PFSK-1 (cell line): Measurements from ENCODE around the gene RPE65.

Experiments
- FOXP2 ChIP-seq: optimal IDR thresholded peaks from 2 replicates; pipeline ENCODE3; 2011; ENCODE audit warnings: borderline replicate concordance, control low read depth, inconsistent platforms; ENCODE audit not compliant: insufficient read depth; ENCODE audit errors: extremely low read length, extremely low read depth
- POLR2AphosphoS5 ChIP-seq: IDR thresholded peaks from 2 replicates; pipeline ENCODE4 v1.6.1; 2012; ENCODE audit warnings: low read depth, mild to moderate bottlenecking, control low read depth, low read length, moderate library complexity
- REST ChIP-seq, 2 experiments: IDR thresholded peaks; 2 replicates each; pipeline versions ENCODE4 v1.6.1 to v1.8.0; 2011 to 2012; ENCODE audit warnings: low read depth in 2 of 2, low read length in 2 of 2, control low read depth in 1 of 2, inconsistent platforms in 1 of 2, mild to moderate bottlenecking in 1 of 2, moderate library complexity in 1 of 2; ENCODE audit not compliant: insufficient read depth in 1 of 2
- SIN3A ChIP-seq: IDR thresholded peaks from 2 replicates; pipeline ENCODE4 v1.6.1; 2012; ENCODE audit warnings: mild to moderate bottlenecking, low read length, moderate library complexity, borderline replicate concordance; ENCODE audit not compliant: insufficient read depth
- TAF1 ChIP-seq: IDR thresholded peaks from 2 replicates; pipeline ENCODE4 v1.6.1; 2012; ENCODE audit warnings: low read length, control low read depth, borderline replicate concordance; ENCODE audit not compliant: insufficient read depth

RPE65 gene

GRCh38 chr1:68460935-68461334, 11.2 kb upstream of the RPE65 start:
- no peak for TF ChIP-seq FOXP2
- no peak for TF ChIP-seq TAF1
- no peak for TF ChIP-seq SIN3A
- TF ChIP-seq POLR2AphosphoS5, result no peak

DNA sequence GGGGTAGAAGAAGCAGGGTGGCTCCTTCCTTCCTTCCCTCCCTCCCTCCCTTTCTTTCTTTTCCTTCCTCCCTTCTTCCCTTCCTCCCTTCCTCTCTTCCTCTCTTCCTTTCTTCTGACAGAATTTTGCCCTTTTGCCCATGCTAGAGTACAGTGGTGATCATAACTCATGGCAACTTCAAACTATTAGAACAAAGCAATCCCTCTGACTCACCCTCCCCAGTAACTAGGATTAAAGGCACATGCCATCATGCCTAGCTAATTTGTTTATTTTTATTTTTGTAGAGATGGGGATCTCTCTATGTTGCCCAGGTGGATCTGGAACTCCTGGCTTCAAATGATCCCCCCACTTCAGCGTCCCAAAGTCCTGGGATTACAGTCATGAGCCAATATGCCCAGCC, 10.0 kb upstream of the RPE65 start:
- TF ChIP-seq TAF1 (no peak), POLR2AphosphoS5 (no peak), REST (IDR thresholded peaks at IDR 0.05; ENCODE audit: insufficient read depth in 1 of 2, low read depth in 2 of 2, low read length in 2 of 2) (no peak), SIN3A (no peak), FOXP2 (no peak)

DNA sequence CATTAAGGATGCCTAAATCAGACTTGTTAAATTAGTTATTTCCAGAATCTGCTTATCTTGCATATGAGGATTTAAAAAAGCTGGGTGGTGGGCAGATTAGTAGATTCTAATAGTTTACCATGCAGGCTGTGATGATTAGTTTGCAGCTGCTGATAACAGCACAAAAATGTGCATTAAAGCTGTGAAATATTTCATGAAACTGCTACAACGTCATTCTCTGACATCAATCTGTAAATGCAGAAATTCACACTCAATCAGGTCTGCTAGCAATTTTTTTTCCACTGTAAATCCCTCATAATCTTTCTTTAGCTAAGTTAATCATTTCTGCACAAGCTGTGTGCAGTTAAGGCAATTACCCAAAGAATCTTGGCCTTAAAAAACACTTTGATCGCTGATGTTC, 9.3 kb upstream of the RPE65 start:
- no peak for TF ChIP-seq POLR2AphosphoS5
- TF ChIP-seq FOXP2, result no peak
- TF ChIP-seq TAF1, result no peak
- no peak for TF ChIP-seq REST (IDR thresholded peaks at IDR 0.05; ENCODE audit: insufficient read depth in 1 of 2, low read depth in 2 of 2, low read length in 2 of 2)
- TF ChIP-seq SIN3A, result no peak

GRCh38 chr1:68456202-68456601, 6.4 kb upstream of the RPE65 start:
- TF ChIP-seq FOXP2 (no peak), REST (IDR thresholded peaks at IDR 0.05; ENCODE audit: insufficient read depth in 1 of 2, low read depth in 2 of 2, low read length in 2 of 2) (no peak), TAF1 (no peak), POLR2AphosphoS5 (no peak), SIN3A (no peak)

DNA sequence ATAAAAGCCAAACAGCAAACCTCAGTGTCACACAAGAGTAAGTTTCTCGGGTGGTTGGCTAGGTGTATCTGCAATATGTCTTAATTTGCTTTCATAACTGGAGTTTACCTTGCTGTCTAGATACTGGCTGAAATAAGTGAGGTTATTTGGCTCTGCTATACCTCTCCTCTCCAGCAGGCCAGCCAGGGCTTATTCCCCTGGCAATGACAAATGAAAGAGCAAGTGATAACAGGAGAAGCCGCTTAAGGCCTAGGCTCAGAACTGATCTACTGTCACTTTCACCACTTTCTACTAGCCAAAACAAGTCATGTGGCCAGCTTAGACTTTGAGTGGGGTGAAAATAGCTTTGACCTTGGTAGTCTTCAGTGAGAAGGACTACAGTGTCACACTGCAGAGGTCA, 4.8 kb upstream of the RPE65 start:
- TF ChIP-seq REST (IDR thresholded peaks at IDR 0.05; ENCODE audit: insufficient read depth in 1 of 2, low read depth in 2 of 2, low read length in 2 of 2), result no peak
- no peak for TF ChIP-seq TAF1
- no peak for TF ChIP-seq FOXP2
- TF ChIP-seq POLR2AphosphoS5, result no peak
- TF ChIP-seq SIN3A, result no peak
